GM21717 (cell line): Measurements from ENCODE around the gene RNF4.
A peak's percentile ranks its signal among the peaks of the same experiment; 100 is the strongest.
"Not testable (repeated sequence)": the region's sequence is repeated elsewhere in the genome, so short reads cannot be mapped to it uniquely, and the experiment has no call there.

Experiments
- ATAC-seq: cut with Tn5 transposase; IDR thresholded peaks from one replicate; pipeline ENCODE4 v1.9.1; 2021; ENCODE audit warnings: mild to moderate bottlenecking, moderate library complexity; ENCODE audit not compliant: unreplicated experiment

RNF4 gene

DNA sequence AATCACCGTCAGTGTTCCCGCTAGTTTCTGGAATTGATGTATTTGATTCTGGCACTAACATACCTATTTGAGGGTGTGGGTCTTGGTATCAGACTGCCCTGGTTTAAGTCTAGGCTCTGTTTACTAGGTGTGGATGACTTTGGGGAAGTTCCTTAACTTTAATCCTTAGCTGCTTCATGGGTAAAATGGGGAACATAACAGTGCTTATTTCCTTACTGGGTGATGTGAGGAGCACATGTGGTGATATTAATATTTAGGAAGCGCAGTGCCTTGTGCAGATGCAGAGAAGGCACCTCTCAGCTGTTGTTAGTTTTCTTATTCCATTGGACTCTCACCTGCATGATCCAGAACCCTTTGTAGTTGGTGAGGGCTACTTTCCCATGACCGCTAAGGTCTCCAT is 17.1 kb downstream of the RNF4 start:
- no peak for ATAC-seq

DNA sequence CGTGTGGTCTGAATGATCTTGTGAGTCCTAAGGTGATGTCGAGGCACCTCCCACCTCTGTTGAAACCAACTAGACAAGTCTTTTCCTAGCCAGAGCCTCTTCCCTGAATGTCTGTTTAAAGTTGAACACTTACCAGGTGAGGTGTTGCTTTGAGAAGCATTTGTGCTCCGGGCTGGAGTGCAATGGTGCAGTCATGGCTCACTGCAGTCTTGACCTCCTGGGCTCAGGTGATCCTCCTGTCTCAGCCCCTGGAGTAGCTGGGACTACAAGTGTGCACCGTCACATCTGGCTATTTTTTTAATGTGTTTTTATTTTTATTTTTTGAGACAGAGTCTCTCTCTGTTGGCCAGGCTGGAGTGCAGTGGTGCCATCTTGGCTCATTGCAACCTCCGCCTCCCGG is 18.1 kb downstream of the RNF4 start:
- no peak for ATAC-seq

DNA sequence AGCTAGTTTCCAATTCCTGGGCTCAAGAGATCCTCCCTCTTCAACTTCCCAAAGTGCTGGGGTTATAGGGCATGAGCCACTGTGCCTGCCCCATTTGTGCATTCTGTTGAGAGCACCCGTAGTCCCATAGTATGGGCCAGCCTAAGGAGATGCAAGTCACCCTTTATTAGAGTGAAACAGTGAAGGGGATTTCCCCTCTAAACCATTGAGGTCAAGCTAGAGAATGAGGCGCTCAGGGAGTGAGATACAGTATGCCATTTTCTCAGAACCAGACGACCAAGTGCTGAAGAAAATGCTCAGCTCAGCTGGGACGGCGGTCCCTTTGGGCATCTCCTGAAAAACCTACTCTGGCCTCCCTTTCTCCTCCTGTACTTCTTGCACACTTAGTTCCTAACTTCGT is 18.7 kb downstream of the RNF4 start:
- peak; percentile 62 for ATAC-seq

DNA sequence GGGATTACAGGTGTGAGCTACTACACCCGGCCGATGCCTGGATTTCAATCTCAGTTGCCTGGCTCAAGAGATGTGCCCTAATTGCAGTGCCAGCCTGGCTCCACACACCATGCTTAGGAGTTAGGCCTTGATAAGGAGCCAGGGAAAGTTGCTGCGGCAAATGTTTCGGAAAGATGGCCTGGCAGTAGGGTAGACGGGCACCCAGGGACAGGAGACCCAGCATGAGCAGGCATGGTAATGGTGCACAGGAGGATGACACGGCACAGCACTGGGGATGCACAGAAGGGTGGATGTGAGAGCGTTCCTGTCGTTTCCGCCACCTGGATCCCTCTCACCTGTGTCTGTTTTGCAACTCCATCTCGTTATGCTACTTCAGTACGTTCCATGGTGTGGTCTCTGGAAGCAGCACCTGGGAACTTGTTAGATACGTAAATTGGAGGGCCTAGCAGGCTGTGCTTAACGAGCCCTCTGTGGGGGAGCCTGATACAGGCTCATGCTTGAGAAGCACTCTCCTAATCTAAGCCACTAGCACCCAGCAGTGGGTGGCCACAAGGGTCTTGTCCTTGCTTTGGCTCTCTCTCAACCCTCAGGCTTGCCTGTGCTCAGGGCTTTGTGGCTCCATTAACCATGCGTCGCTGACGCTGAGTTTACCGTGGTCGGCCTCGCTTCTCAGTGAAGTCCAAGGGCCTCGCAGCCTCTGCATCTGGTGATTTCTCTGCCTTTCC is 20.3 kb downstream of the RNF4 start:
- no peak for ATAC-seq

DNA sequence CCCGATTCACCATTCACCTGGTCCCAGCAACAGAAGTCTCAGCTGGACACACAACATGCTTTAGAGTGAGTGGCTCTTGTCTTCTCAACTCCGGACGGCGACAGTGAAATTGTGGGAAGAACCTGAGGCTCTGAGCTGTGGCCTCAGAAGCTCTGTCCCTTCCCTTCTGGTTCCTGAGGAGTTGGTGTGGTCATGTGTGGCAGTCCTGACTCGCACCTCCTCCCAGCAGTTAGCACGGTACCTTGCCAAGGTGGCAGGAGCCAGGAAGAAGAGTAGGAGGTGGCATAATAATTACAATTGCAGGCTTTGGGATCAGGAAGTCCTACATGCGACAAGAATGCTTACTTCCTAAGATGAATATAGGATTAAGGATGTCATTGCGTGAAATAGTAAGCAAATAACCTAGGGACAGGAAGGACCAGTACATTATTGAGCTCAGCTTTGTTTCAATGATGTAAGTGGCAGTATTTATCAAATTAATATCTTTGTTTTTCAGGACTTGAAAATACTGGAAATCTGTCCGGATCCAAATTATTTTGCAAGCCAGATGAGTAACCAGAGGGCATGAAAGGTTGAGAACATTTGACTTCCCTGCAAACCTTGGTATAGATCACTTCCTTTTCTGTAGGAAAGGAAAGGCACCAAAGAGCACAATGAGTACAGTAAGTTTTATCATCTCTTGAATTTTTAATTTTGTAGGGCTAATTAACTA is 21.1 kb downstream of the RNF4 start:
- no peak for ATAC-seq

DNA sequence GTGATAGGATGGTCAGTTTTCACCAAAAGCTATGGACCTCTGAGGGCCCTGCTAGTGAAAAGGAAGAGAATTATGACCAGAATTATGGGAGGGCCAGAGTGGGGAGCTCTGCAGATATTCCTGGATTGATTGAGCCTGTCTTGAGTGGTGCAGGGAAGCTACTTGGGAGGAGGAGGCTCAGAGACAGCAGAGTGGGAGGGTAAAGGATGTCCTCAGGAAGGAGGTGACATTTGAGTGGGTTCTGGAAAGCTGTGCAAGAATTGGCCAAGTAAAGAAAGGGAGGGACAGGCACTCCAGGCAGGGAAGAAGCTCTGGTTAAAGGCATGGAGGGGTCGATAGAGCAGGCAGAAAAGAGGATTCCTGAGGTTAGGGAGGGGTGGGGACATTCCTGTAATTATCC is 24.1 kb downstream of the RNF4 start:
- no peak for ATAC-seq

DNA sequence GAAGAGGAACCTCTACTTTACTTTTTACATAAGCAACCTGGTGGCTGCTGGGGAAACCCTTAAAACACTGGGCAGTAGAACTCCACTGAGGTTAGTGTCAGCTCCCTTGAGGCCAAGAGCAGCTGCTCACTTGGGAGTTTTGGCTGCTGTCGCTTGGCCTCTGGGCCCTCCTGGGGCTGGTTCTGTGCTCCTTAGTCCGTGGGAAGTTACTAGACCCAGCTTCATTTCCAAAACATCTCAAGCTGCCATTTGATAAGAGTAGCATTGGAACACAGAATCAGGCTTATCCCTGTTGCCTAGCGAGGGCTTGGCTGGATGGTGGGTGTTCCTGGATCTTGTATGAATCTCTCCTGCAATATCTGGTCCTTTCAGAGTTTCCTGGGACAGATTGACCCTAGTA is 26.1 kb downstream of the RNF4 start:
- no peak for ATAC-seq

DNA sequence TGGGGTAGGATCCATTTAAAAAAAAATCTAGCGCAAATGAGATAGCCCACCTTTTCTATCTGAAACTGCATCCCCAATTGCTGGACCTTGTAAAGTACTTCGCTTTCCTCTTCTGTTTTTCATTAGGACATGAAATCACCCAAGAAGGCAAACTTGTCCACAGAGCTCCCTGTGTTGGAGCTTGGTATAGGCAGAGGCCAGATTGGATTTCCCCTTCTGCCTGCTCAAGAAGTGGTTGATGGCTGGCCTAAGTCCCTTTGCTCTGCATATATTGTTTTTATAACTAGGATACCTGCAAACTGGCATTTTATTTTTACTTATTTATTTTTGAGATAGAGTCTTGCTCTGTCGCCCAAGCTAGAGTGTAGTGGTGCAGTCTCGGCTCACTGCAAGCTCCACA is 28.4 kb downstream of the RNF4 start:
- ATAC-seq = no peak

DNA sequence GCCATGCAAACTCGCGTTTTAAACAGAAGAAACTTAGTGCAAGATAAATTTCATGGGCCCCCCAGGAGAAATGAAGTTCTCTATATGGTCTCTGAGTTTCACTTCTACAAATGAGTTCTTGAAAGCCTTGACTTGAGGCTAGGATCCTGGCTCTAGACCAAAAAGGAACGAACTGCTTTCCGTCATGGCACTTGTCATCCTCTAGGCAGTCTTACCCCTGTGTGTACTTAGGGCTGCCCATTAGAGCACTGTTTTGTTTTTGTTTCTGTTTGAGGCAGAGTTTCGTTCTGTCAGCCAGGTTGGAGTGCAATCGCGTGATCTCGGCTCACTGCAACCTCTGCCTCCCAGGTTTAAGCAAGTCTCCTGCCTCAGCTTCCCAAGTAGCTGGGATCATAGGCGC is 29.0 kb downstream of the RNF4 start:
- ATAC-seq = peak; percentile 86

DNA sequence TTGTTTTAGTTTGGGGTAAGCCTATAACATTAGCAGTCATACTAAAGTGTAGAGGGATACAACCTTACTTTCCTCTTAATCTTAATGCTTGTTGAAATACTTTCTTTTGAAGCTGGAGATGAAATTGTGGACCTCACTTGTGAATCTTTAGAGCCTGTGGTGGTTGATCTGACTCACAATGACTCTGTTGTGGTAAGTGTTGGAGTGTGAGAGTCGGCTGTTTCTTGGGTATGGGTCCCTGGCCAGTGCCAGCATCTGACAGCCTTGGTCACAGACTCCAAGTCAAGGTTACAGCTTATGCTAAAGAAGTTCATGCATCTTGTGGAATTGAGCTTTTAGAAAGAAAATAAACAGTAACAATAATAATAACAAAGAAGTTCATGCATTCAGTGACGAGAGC is 31.6 kb downstream of the RNF4 start:
- no peak for ATAC-seq

DNA sequence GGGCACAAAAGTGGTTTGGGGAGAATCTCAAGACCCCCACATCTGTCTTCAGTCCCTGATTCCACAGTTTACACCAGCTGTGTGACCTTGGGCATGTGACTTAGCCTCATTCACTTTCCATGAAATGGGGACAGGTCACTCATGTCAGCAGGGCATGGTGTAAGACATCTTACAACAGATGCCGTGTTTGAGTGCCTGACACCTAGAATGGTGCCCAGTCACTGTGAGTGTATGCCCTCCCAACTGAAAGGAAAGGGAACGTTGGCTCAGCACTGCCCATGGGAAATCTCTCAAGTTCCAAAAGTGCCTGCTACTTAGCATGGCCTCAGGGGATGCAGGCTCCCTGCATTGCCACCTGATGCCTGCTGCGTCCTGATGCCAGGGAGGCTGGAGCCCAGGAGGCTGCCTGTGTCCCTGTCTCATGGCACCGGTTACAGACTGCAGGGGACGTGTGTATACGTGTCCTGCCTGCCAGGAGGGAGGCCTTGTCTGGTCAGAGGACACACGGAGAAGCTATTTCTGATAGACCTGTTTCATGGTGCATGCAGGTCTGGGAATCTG is 32.2 kb downstream of the RNF4 start:
- ATAC-seq = no peak

DNA sequence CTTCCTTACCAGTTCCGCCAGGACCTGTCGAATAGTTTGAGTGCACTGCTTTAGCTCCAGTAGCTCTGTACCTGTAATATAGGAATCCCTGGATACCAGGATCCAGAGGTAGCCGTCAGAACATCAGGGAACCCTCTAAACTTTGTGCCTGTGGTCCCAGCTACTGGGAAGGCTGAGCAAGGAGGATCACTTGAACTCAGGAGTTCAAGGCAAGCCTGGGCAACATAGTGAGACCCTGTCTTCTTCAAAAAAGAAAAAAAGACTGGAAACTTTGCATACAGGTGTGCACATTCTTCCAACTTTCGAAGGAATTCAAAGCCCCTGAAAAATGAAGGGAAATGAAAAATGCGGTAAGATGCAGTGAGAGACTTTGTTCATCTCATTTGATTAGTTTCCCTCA is 34.9 kb downstream of the RNF4 start:
- no peak for ATAC-seq

DNA sequence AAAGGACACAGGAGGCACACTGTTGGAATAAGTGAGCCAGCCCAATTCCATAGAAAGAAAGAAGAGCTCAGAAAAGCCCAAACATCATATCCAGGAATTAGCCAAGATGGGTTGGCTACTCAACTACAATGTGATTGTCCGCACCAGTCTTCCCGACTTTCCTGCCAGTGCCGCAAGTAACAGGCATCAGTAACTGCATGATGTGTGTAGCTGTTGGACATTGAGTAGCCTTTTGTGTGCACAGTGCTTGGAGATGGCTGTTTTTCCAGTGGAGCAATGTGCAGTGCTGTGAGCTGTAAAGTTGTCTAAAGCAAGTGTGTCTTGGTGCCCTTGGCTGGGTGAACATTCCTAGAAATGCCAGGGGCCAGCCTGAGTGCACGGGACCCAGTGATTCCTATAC is 38.4 kb downstream of the RNF4 start:
- no peak for ATAC-seq

DNA sequence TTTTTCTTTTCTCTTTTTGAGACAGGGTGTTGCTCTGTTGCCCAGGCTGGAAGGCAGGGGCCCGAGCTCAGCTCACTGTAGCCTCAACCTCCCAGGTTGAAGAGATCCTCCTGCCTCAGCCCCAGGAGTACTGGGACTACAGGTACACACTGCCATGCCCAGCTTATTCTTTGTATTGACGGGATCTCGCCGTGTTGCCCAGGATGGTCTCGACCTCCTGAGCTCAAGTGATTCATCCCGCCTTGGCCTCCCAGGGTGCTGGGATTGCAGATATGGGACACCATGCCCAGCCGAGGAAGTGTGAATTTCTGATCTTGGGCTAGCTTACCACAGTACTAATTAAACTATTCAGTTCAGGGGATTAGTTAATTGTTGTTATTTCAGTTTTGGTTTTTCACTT is 38.9 kb downstream of the RNF4 start:
- ATAC-seq = no peak

DNA sequence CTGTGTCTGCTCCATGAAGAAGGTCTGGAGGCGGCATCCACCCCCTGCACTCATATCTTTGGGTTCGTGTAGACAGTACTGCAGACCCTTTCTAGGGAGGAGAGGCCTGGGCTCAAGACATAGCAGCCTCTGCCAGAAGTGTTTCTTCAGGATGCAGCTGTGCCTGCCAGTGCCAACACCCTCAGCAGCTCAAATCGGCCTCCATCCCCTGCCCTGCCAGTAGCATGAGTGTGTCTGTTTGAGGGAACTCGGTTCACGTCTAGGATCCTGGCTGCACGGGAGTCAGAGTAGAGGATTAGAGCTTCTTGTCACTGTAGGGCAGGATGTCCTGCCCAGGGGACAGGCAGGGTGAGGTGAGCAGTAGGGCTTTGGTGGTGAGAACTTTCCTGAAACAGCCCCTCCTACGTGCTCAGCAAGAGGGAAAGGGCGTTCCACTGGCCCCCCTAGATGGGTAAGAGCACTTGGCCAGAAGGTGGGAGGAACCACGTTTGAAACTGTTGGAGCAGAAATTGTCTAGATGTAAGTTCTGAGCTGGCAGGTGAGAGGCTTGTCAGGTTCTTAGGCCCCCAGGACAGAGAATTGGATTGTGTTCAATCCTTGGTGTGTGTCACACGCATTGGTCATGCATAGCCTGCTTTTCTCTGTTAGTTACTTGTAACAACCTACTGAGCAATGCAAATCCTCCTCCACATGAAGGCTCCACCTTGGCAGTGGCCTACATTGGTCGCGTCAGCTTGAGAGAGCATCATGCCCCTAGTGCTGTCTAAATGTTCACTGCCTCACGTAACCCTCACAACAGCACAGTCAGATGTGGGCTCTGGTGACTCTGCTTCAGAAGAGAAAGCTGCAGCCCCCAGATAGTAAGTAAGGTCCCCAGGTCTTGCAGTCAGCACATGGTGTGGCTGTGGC is 41.7 kb downstream of the RNF4 start:
- ATAC-seq = no peak

DNA sequence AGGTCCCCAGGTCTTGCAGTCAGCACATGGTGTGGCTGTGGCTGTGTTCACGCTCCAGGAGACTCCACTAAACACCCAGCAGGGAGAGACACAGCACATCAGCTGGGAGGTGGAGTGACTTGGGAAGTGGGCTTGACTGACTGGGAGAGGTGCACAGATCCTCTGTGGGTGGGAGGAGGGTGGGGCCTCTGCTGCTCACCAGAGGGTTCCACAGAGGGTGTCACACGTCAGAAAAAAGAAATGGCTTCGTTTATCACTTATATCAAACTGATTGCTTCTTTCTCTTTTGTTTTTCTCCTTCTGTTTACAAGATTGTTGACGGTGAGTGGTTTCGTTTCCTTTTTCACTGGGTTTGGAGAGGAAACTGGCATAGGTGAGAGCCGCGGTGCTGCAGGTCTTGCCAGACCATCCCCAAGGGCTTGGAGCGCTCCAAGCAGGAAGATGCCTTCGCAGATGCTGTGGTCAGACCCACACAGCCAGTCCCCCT is 42.8 kb downstream of the RNF4 start:
- no peak for ATAC-seq

DNA sequence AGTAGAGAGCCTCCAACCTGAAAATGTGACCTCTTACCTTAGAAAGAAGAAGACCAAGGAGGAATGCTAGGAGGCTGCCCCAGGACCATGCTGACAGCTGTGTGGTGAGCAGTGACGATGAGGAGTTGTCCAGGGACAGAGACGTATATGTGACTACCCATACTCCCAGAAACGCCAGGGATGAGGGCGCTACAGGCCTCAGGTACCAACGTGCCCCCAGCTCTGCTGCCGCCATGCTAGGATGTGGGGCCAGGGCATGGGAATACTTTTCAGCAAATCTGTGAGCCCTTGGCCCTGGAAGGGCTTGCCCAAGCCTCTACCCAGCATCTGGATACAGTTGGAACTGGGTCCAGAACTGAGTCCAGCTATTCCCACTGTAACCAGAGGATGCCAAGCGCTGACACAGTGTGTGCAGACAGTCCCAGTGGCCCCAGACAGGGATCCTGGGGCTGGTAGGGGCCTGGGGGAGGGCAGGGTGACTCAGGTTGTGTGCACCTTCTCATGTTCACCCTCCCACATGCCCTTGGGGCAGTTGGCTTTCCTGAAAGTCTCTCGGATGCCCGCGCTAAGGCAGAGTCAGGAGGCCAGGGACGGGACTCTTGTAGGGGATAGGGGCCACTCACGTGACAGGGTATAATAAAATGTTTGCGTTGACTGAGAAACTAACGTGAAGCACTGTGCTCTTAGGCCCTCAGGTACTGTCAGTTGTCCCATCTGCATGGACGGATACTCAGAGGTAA is 43.7 kb downstream of the RNF4 start:
- ATAC-seq = no peak

DNA sequence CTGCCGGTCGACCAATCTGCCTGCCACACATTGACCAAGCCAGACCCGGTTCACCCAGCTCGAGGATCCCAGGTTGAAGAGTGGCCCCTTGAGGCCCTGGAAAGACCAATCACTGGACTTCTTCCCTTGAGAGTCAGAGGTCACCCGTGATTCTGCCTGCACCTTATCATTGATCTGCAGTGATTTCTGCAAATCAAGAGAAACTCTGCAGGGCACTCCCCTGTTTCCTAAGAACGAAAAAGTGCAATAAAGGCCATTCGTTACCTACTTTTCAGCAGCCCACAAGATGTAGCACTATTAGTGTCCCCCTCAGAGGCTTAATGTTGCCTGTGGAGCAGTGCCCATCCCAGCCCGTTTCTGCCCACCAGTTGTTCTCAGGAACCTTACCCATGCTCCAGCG is 45.3 kb downstream of the RNF4 start:
- ATAC-seq = not testable (repeated sequence)

DNA sequence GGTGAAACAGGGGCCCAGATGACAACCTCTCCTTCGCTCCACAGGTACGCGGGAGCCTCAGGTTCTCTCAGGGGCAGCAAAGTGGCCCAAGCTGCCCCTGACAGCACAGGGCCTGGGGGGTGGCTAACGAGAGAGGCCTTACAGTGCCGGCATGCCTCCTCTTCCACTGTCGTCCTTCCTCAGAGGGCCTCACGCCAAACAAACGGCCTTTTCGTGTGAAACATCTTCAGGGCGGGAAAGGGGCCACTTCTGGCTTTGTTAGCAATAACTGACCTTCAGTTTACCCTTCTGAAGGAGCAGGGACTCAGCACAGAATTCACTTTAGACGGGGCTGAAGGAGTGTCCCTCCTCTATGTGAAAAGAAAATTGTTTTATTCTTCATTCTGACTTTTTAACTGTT is 46.0 kb downstream of the RNF4 start:
- not testable (repeated sequence) for ATAC-seq

DNA sequence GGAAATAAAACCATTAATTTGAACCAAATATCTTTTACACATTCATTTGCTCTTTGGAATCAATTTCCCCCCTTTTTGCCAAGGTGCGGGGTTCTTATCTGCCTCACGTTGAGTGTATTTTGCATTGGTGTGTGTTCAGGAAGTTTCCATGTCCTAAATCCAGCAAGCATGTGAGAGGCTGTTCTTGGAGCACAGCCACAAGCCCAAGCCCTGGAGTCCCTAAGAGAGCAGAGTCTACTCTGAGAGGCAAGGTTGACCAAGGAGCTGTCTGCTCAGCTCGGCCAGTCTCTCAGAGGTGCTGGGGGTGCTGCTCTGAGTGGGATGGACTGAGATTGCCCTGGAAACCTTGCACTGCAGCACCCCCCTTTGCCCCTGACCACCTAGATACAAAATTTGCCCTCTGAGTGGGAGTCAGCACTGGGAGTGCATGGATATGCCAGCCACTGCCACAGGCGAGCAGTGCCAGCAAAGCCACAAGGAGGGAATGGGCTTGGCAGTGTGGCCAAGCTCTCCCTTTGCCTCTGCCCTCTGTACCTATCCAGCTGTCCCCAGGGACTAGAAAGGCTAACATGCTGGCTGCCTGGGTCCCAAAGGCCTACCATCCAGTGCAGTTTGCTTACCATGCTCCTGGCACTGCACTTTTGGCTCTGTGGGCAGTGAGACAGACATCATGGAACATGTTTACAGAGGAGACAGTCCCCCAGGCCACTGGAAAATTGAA is 47.1 kb downstream of the RNF4 start:
- no peak for ATAC-seq
